ENCODE measurements around the gene CDIP1.
"Not testable (repeated sequence)": the region's sequence is repeated elsewhere in the genome, so short reads cannot be mapped to it uniquely, and the experiment has no call there.

CDIP1 gene

GRCh38 chr16:4574919-4575705, 36.5 kb upstream of the CDIP1 start:
- in situ Hi-C loops (cut with MboI; ENCODE audit: low sequenced_read_pairs, unreplicated experiment): no loop called here
- TF ChIP-seq CTCF (IDR thresholded peaks at IDR 0.05; ENCODE audit: borderline replicate concordance, control extremely low read depth, extremely low read depth, insufficient read depth, missing control alignments): no peak
- peak; percentile 21 for DNase-seq (ENCODE audit: low spot score)

DNA sequence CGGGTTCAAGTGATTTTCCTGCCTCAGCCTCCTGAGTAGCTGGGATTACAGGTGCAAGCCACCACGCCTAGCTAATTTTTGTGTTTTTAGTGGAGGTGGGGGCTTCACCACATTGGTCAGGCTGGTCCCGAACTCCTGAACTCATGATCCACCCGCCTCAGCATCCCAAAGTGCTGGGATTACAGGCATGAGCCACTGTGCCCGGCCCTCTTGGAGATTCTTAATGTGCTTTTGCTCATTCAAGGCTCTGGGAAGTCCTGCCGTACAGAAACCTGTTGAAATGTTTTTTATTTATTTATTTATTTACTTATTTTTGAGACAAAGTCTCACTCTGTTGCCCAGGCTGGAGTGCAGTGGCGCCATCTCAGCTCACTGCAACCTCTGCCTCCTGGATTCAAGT, 35.4 kb upstream of the CDIP1 start:
- in situ Hi-C loops (cut with MboI; ENCODE audit: low sequenced_read_pairs, unreplicated experiment); DNase-seq (ENCODE audit: low spot score): not testable (repeated sequence)

- DNase-seq (ENCODE audit: low spot score): peak; percentile 12
- no peak for TF ChIP-seq CTCF (IDR thresholded peaks at IDR 0.05; ENCODE audit: borderline replicate concordance, control extremely low read depth, extremely low read depth, insufficient read depth, missing control alignments)
- in situ Hi-C loops (cut with MboI; ENCODE audit: low sequenced_read_pairs, unreplicated experiment): no loop called here
Observed at GRCh38 chr16:4572715-4573114, 34.1 kb upstream of the CDIP1 start.

GRCh38 chr16:4570688-4571321, 32.2 kb upstream of the CDIP1 start:
- no peak for DNase-seq (ENCODE audit: low spot score)
- in situ Hi-C loops (cut with MboI; ENCODE audit: low sequenced_read_pairs, unreplicated experiment): no loop called here
- TF ChIP-seq CTCF (IDR thresholded peaks at IDR 0.05; ENCODE audit: borderline replicate concordance, control extremely low read depth, extremely low read depth, insufficient read depth, missing control alignments): no peak

DNA sequence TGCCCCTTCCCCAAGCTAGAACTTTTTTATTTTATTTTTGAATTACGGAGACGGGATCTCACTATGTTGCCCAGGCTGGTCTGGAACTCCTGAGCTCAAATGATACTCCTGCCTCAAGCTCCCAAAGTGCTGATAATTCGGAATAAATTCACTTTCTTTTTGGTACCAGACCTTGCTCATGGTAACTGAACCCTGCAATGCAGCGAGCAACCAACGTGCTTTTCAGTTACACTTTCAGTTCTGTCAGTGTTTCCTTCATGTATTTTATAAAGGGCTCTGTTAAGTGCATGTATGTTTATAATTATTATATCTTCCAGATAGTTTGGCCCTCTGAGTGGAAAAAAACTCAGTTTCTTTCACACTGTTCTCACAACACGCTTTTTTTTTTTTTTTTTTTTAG, 31.5 kb upstream of the CDIP1 start:
- TF ChIP-seq CTCF (IDR thresholded peaks at IDR 0.05; ENCODE audit: borderline replicate concordance, control extremely low read depth, extremely low read depth, insufficient read depth, missing control alignments): no peak
- in situ Hi-C loops (cut with MboI; ENCODE audit: low sequenced_read_pairs, unreplicated experiment): no loop called here
- DNase-seq (ENCODE audit: low spot score): no peak

- no peak for TF ChIP-seq CTCF (IDR thresholded peaks at IDR 0.05; ENCODE audit: borderline replicate concordance, control extremely low read depth, extremely low read depth, insufficient read depth, missing control alignments)
- DNase-seq (ENCODE audit: low spot score): no peak
- in situ Hi-C loops (cut with MboI; ENCODE audit: low sequenced_read_pairs, unreplicated experiment): no loop called here
Observed at GRCh38 chr16:4566144-4566543, 27.6 kb upstream of the CDIP1 start.

DNA sequence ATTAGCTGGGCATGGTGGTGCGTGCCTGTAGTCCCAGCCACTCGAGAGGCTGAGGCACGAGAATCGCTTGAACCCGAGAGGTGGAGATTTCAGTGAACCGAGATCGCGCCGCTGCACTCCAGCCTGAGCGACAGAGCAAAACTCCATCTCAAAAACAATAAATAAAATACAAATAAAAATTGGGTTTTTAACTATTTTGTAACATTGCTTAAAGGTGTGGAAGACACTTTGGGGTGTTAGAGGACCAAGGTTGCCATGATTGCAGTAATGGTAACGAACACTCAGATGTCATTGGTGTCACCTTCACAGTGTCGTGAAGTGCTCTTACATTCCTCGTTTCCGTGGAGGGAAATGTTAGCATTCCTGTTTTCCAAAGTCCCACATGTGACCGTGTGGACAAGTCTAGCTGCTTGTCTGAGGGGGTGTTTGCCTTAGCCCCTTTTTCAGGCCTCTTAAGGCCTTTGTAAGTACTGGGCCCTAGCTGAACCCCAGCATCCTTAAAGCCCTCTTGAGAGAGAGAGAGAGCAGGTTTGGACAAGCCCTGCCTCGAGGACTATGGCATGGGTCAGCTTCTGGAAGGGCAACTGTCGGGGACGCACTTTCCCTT, 26.2 kb upstream of the CDIP1 start:
- no peak for TF ChIP-seq CTCF (IDR thresholded peaks at IDR 0.05; ENCODE audit: borderline replicate concordance, control extremely low read depth, extremely low read depth, insufficient read depth, missing control alignments)
- no peak for DNase-seq (ENCODE audit: low spot score)
- in situ Hi-C loops (cut with MboI; ENCODE audit: low sequenced_read_pairs, unreplicated experiment): no loop called here
